ENCODE measurements around the gene TNFAIP8. TPM values are rescaled to one million over a fixed set of nuclear protein-coding genes. Genes with fewer than 3 reads are reported as not detected.
A peak's percentile ranks its signal among the peaks of the same experiment; 100 is the strongest.

The TNFAIP8 gene
- total and polyA plus RNA-seq, 10 of the 15 experiments (the other 5 are each of a cell fraction or from before 2014, with no cell fraction given), result 124 to 324 (median 177) TPM

GRCh38 chr5:119332978-119333401 lies 22.8 kb upstream of the TNFAIP8 start (continued):
- TF ChIP-seq REST (IDR thresholded peaks at IDR 0.05; ENCODE audit: low read depth, low read length) (no peak), CEBPZ (IDR thresholded peaks at IDR 0.05; ENCODE audit: low read depth, low read length) (no peak), CTCF (IDR thresholded peaks at IDR 0.05 in 2 of 3, conservative IDR thresholded peaks at IDR 0.05 in 1 of 3; ENCODE audit: control insufficient read depth in 2 of 3, extremely low read depth in 1 of 3, insufficient read depth in 1 of 3, low read depth in 3 of 3, low read length in 3 of 3) (no peak), ZNF274 (IDR thresholded peaks at IDR 0.05; ENCODE audit: insufficient read depth, insufficient read length) (no peak), RBBP5 (conservative IDR thresholded peaks at IDR 0.05) (no peak), SMC3 (IDR thresholded peaks at IDR 0.05; ENCODE audit: borderline replicate concordance, low read length) (no peak), NFYA (IDR thresholded peaks at IDR 0.05; ENCODE audit: borderline replicate concordance, low read depth, low read length) (no peak), POLR2AphosphoS5 (IDR thresholded peaks at IDR 0.05; ENCODE audit: low read length) (peak; percentile 64), ASH2L (IDR thresholded peaks at IDR 0.05; ENCODE audit: borderline replicate concordance, low read depth) (no peak), ATF3 (IDR thresholded peaks at IDR 0.05; ENCODE audit: borderline replicate concordance, extremely low read depth, low read depth, low read length) (no peak), NBN (IDR thresholded peaks at IDR 0.05) (no peak), KAT2A (conservative IDR thresholded peaks at IDR 0.05; ENCODE audit: control insufficient read depth, low read depth, low read length) (no peak), PAX8 (IDR thresholded peaks at IDR 0.05) (no peak), ZBTB11 (CRISPR knock-in tag; IDR thresholded peaks at IDR 0.05) (no peak), ZNF384 (IDR thresholded peaks at IDR 0.05; ENCODE audit: borderline replicate concordance, low read depth, low read length) (peak; percentile 98), HCFC1 (IDR thresholded peaks at IDR 0.05; ENCODE audit: low read length) (no peak)

Data from GM12878 (cell line).